Measurements from ENCODE around the gene ZBTB20. TPM values are rescaled to one million over a fixed set of nuclear protein-coding genes. Genes with fewer than 3 reads are reported as not detected.
"Not testable (repeated sequence)": the region's sequence is repeated elsewhere in the genome, so short reads cannot be mapped to it uniquely, and the experiment has no call there.

Gene ZBTB20
- total RNA-seq, 4 donors from 2014 or later: 4.1 to 41.8 (median 11.6) TPM

GRCh38 chr3:114823061-114823460 lies 324.0 kb downstream of the ZBTB20 start:
- TF ChIP-seq POLR2A (IDR thresholded peaks at IDR 0.05): no peak
- TF ChIP-seq, protein P1, sequence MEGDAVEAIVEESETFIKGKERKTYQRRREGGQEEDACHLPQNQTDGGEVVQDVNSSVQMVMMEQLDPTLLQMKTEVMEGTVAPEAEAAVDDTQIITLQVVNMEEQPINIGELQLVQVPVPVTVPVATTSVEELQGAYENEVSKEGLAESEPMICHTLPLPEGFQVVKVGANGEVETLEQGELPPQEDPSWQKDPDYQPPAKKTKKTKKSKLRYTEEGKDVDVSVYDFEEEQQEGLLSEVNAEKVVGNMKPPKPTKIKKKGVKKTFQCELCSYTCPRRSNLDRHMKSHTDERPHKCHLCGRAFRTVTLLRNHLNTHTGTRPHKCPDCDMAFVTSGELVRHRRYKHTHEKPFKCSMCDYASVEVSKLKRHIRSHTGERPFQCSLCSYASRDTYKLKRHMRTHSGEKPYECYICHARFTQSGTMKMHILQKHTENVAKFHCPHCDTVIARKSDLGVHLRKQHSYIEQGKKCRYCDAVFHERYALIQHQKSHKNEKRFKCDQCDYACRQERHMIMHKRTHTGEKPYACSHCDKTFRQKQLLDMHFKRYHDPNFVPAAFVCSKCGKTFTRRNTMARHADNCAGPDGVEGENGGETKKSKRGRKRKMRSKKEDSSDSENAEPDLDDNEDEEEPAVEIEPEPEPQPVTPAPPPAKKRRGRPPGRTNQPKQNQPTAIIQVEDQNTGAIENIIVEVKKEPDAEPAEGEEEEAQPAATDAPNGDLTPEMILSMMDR (IDR thresholded peaks at IDR 0.05): no peak
- intact Hi-C loops (cut with DNase I): no loop called here
- DNase-seq: no peak
- no peaks in the 10 kb centered on the region for H3K27me3 ChIP-seq
- no peaks in the 10 kb centered on the region for H3K4me1 ChIP-seq
- H3K27ac ChIP-seq: no peak overlapping the region
- H3K9me3 ChIP-seq: no peaks in the 10 kb centered on the region
- H3K4me3 ChIP-seq: no peak overlapping the region
- no peaks in the 10 kb centered on the region for H3K36me3 ChIP-seq

DNA sequence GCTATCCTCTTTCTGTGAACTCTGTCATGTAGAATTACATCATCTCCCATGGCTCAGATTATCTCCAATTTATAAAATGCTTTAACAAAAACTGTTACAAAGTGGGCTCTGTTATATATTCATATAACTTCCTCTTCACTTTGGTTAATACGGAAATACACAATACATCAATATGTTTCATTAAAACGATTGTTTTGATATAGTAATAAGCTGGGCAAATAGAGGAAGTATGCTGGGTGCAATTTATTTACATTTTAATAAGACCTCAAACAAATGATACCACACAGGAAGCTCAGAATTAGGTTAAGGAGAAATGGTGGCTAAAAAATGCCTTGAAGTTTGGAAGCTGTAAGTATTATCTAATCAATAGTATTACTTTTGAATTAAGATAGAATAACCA lies 331.0 kb downstream of the ZBTB20 start:
- Histone ChIP-seq H3K27me3 (no peaks in the 10 kb centered on the region), H3K9me3 (no peaks in the 10 kb centered on the region), H3K4me1 (no peaks in the 10 kb centered on the region), H3K27ac (no peak overlapping the region), H3K4me3 (no peak overlapping the region), H3K36me3 (no peaks in the 10 kb centered on the region)
- TF ChIP-seq, protein P1 (IDR thresholded peaks at IDR 0.05): no peak
- TF ChIP-seq POLR2A (IDR thresholded peaks at IDR 0.05): no peak
- WGBS, 2 donors: 36 to 72% methylated on average over 2 of the region's 2 CpGs
- intact Hi-C loops (cut with DNase I): no loop called here
- DNase-seq: no peak

DNA sequence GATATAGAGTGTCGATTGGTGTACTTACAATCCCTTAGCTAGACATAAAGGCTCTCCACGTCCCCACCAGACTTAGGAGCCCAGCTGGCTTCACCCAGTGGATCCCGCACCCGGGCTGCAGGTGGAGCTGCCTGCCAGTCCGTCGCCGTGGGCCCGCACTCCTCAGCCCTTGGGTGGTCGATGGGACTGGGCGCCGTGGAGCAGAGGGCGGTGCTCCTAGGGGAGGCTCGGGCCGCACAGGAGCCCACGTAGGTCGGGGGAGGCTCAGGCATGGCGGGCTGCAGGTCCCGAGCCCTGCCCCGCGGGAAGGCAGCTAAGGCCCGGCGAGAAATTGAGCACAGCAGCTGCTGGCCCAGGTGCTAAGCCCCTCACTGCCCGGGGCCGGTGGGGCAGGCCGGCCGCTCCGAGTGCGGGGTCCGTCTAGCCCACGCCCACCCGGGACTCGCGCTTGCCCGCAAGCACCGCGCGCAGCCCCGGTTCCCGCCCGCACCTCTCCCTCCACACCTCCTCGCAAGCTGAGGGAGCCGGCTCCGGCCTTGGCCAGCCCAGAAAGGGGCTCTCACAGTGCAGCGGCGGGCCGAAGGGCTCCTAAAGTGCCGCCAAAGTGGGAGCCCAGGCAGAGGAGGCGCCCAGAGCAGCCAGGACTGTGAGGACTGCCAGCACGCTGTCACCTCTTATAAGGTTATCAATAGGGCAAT lies 334.4 kb downstream of the ZBTB20 start:
- H3K4me3 ChIP-seq; H3K27me3 ChIP-seq; H3K4me1 ChIP-seq; H3K36me3 ChIP-seq; DNase-seq; intact Hi-C loops (cut with DNase I); H3K27ac ChIP-seq; H3K9me3 ChIP-seq: not testable (repeated sequence)
- 100% methylated on average over 5 of the region's 49 CpGs; no CpG with 5 or more reads in 1 of the 2 donors for WGBS, 2 donors

- DNase-seq: no peak
- H3K4me3 ChIP-seq: no peak overlapping the region
- intact Hi-C loops (cut with DNase I): no loop called here
- H3K27ac ChIP-seq: no peak overlapping the region
- no peak for TF ChIP-seq POLR2A (IDR thresholded peaks at IDR 0.05)
- TF ChIP-seq, protein P1 (IDR thresholded peaks at IDR 0.05): no peak
- no peaks in the 10 kb centered on the region for H3K36me3 ChIP-seq
- H3K27me3 ChIP-seq: no peaks in the 10 kb centered on the region
- 59 to 73% methylated on average over 5 of the region's 5 CpGs for WGBS, 2 donors
- no peaks in the 10 kb centered on the region for H3K9me3 ChIP-seq
- no peaks in the 10 kb centered on the region for H3K4me1 ChIP-seq
Measured at GRCh38 chr3:114809668-114810413, 337.2 kb downstream of the ZBTB20 start.

- no peaks in the 10 kb centered on the region for H3K27me3 ChIP-seq
- intact Hi-C loops (cut with DNase I): no loop called here
- no peaks in the 10 kb centered on the region for H3K4me1 ChIP-seq
- no peak for DNase-seq
- no peaks in the 10 kb centered on the region for H3K36me3 ChIP-seq
- TF ChIP-seq, protein P1 (IDR thresholded peaks at IDR 0.05): no peak
- TF ChIP-seq POLR2A (IDR thresholded peaks at IDR 0.05): no peak
- H3K4me3 ChIP-seq: no peak overlapping the region
- H3K9me3 ChIP-seq: no peaks in the 10 kb centered on the region
- WGBS, 2 donors: 64 to 75% methylated on average over 1 of the region's 1 CpG
- H3K27ac ChIP-seq: no peak overlapping the region
Measured at GRCh38 chr3:114804099-114804498, 343.0 kb downstream of the ZBTB20 start.
